ENCODE data around the gene RPUSD4.

RPUSD4 gene

DNA sequence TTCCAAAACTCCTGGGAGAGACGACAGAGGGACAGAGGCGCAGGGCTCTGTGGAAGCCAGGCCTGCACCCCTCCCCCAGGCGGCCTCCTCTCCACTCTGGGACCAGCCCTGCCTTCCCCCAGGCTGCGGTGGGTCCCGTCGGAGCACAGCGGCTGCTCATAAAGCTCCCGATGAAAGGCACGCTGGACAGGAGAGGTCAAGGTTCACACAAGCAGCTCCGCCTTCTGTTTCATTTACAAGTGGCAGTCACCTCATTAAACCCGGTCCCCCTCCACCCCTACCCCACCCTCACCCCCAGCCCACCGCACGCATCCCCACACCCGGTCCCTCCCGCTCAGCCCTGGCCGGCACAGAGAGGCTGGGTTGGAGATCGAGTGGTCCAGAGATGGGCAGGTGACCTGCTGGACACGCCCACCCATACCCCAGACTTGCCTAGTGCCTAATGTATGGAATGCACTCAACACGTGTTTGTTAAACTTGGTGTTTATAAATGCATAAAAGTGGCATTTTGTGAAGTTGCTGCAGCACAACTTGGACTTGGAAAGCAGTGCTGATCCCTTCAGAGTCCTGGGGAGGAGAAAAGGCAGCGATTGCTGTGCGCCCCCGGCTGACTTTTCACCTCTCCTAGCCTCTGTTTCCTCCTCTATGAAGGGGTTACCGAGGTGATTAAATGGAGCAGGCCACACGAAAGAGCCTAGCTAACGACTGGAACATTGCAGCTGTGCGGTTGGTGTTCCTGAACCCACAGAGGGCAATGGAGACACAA, 26.0 kb downstream of the RPUSD4 start:
- no peak for DNase-seq (ENCODE audit: low read depth, low spot score)

GRCh38 chr11:126182787-126183445, 28.5 kb downstream of the RPUSD4 start:
- no peak for DNase-seq (ENCODE audit: low read depth, low spot score)

- no peak for DNase-seq (ENCODE audit: low read depth, low spot score)
Observed at GRCh38 chr11:126181939-126182730, 29.3 kb downstream of the RPUSD4 start.

DNA sequence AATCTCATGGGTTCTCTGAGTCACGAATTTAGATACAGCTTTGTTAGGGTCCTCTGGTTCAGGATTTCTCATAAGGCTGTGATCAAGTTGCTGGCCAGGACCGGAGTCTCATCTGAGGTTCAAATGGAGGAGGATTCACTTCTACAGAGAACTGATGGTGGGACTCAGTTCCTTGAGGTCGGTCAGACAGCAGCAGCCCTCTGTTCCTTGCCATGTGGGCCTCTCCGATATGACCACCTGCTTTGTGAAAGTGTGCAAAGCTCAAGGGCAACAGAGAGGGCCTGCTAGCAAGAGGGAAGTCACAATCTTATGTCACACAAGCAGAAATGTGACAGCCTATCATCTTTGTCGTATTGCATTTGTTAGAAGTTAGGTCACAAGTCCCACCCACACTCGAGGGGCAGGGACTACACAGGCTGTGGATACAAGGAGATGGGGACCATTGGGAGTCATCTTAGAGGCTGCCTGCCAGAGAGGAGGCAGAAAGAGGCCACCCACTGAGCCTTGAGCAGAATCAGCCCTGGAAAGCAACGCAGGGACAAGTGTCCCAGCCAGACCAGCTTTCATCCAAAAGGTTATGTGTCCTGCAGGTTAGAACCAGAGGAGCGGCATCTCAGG, 34.5 kb downstream of the RPUSD4 start:
- DNase-seq (ENCODE audit: low read depth, low spot score) = no peak

- DNase-seq (ENCODE audit: low read depth, low spot score) = no peak
Observed at GRCh38 chr11:126175393-126175792, 36.1 kb downstream of the RPUSD4 start.

- no peak for DNase-seq (ENCODE audit: low read depth, low spot score)
Observed at GRCh38 chr11:126174816-126175215, 36.6 kb downstream of the RPUSD4 start.

DNA sequence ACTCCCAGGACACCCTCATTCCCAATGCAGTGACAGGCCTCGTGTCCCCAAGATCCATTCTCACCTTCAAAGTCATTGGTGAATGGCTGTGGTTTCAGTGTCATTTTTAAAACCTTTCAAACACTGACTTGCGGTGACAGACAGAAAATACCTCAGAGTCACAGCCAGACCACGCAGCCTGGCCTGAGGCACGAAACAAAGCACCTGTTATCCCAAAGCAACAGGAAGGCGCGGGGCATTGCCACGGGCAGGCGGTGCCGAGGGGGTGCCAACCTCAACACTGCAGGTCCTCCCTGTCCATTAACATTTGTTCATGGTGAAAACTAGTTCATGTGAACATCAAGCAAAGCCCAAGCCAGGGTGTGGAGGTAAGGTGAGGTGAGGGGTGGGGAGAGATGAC, 38.2 kb downstream of the RPUSD4 start:
- no peak for DNase-seq (ENCODE audit: low read depth, low spot score)

DNA sequence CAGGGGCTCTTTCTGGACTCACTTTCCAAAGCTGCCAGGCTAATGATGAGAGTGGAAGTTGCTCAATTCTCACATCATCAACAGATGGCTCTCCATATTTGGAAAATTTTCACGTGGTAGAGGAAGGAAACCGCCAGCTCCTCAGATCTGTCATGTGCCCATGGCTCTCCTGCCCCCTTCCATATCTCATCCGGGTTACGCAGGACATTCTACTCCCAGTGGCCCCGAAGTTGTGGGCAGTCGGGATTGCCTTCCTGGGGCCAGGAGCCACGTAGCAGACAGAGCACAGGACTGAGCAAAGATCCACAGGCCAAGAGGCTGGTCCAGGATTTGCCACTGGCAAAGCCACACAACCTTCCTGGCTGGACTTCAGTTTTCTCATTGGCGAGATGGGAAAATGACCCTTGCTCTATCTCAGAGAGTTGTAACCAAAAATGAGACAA, 38.8 kb downstream of the RPUSD4 start:
- DNase-seq (ENCODE audit: low read depth, low spot score) = no peak

DNA sequence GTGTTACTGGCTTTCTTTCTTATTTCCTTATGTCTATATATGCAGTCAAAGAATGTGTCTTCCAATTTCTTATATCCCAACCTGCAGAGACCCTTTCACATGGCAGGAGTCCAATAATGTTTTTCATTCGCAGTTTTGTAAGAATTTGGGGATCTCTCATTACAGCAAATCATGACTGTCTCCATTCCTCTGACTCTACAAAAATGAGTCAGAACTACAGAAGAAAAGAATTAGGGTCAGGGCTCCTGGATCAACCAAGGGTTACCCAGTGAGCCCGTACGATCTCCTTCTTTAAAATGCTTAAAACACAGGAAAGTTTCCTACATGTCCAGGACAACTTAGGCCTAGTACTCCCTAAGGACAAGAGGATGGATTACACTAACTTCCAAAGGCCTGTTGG, 42.2 kb downstream of the RPUSD4 start:
- DNase-seq (ENCODE audit: low read depth, low spot score) = no peak

DNA sequence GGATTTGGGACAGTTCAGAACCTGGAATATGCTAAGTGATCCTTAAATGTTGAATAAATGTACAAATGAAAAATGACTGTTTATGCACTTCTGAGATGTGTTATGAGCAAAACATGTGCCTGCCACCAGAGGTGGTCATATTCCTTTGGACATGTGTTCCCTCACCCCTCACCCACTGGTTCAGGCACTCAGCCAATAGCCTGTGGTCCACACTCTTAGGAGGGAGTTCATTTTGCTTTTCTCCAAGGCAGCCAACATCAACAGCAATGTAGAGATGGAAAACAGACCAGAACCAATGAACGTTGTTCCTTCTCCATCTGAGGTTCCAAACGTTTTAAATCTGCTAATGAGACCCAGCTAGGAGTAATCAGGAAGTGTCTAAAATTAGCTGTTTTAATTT, 44.0 kb downstream of the RPUSD4 start:
- no peak for DNase-seq (ENCODE audit: low read depth, low spot score)

DNA sequence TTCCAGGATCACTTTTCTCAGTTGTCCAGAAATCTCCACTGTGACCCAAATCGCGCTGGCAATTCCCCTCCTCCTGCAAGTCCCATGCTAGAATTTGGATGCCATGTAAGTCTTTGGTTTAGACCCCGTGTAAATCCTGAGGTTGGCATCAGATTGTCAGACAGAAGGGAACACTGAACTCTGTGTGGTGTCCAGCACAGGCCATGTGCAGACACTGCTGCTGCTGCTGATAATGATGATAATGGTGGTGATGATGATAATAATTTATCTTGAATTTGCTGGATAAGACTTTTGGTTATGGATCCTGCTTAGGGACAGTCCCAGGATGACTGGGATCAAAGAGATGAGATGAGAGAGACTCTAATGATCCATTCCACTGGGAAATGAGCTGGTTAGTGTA, 45.0 kb downstream of the RPUSD4 start:
- no peak for DNase-seq (ENCODE audit: low read depth, low spot score)

GRCh38 chr11:126165757-126166156, 45.7 kb downstream of the RPUSD4 start:
- DNase-seq (ENCODE audit: low read depth, low spot score) = no peak

- no peak for DNase-seq (ENCODE audit: low read depth, low spot score)
Observed at GRCh38 chr11:126165311-126165720, 46.1 kb downstream of the RPUSD4 start.

GRCh38 chr11:126164781-126165180, 46.7 kb downstream of the RPUSD4 start:
- no peak for DNase-seq (ENCODE audit: low read depth, low spot score)

DNA sequence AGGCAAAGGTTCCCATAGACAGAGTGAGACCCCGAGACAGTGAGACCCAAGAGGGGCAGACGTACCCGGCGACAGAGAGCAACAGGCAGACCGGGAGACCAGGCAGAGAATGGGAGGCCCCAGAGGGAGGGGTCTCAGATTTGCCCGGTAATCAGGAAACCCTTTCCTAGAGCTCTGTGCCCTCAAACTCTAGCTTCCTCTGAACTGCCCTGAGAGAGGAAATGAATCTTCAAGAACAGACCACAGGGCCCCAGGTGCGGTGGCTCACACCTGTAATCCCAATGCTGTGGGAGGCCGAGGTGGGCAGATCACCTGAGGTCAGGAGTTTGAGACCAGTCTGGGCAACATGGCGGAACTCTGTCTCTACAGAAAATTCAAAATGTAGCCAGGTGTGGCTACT, 47.7 kb downstream of the RPUSD4 start:
- no peak for DNase-seq (ENCODE audit: low read depth, low spot score)

DNA sequence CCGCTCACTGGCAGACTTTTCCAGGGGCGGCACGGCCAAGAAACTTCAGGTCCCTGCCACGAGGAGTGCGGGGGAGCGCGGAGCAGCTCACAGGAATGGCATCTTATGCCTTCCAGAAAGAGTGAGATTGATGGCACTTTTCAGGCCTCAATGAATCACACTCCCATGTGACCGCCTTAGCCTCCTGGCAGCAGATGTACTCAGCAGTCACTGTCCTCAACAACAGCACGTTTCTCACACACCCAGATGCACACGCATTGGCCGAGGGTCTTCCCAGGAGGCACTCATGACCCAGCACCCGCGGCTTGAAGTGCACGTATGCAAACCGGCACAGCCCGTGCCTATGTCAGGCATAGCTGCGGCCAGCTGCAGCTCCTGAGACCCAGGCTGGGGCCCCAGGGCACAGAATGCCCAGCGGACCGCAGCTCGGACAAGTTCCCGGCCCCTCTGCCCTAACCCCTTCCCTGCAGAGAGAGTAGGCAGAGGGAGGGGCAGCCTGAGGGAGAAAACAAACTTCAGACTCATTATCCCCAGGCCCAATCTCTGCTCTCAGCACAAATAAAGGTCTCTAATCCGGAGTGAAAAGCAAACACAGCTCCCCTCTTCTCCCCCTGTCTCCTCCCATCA, 48.3 kb downstream of the RPUSD4 start:
- DNase-seq (ENCODE audit: low read depth, low spot score) = no peak

- DNase-seq (ENCODE audit: low read depth, low spot score) = no peak
Observed at GRCh38 chr11:126162306-126163030, 49.0 kb downstream of the RPUSD4 start.

- no peak for DNase-seq (ENCODE audit: low read depth, low spot score)
Observed at GRCh38 chr11:126161023-126161391, 50.4 kb downstream of the RPUSD4 start.

DNA sequence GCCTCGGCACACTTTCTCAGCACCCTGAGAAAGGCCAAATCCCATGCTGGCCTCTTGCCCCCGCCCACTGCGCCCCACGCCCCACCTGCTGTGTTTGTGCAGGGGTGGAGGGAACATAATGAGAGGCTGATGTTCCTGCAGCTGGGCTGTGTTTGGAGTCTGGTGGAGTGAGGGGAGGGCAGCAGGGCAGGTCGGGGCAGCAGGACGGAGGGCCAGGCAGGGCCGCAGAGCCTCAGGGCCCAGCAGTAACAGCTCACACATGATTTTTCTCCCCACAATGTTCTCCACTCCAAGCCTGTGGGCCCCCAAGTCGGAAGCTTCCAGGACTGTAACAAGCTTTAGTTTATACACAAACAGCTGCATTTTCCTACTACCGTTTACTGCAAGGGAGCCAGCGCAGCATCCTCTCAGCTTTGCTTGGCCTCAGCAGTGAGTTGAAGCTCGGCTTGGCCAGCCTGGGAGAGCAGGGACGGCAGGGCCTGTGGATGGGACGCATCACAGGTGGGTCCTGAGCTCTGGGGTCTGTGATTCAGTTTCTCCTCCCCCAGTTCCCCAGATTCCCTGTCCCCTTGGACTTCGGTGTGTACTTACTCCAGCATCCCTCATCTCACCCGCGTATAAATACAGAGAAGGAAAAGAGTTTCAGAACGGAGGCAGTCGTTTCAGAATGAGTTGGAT, 51.0 kb downstream of the RPUSD4 start:
- DNase-seq (ENCODE audit: low read depth, low spot score) = no peak

GRCh38 chr11:126159719-126160344, 51.6 kb downstream of the RPUSD4 start:
- no peak for DNase-seq (ENCODE audit: low read depth, low spot score)

Measured in iPS DF 19.7 (cell line).